Smooth muscle cell (in vitro differentiated cells): Measurements from ENCODE around the gene ADTRP. TPM values are rescaled to one million over a fixed set of nuclear protein-coding genes. Genes with fewer than 3 reads are reported as not detected.

Source experiments
- DNase-seq: peaks from one replicate; lab custom pipeline; 2025; ENCODE audit not compliant: unreplicated experiment; lab: John Stamatoyannopoulos, UW
- H2AFZ ChIP-seq: fragments of 200-600 bp; sonication (generic); 2 replicates; pipeline ENCODE4 v1.6.0; 2016; ENCODE audit warnings: antibody characterized with exemption, low read depth, mild to moderate bottlenecking
- H3F3A ChIP-seq: fragments of 200-600 bp; sonication (generic); 2 replicates; pipeline ENCODE4 v1.6.0; 2017; ENCODE audit warnings: antibody characterized with exemption, low read depth
- H3K27ac ChIP-seq: fragments of 200-600 bp; sonication (generic); 2 replicates; pipeline ENCODE4 v1.5.1; 2016; ENCODE audit warnings: low read depth, mild to moderate bottlenecking
- H3K27me3 ChIP-seq: fragments of 200-600 bp; sonication (generic); 2 replicates; pipeline ENCODE4 v1.6.1; 2016; ENCODE audit warnings: low read depth, mild to moderate bottlenecking
- H3K36me3 ChIP-seq: fragments of 200-600 bp; sonication (generic); 2 replicates; pipeline ENCODE4 v1.5.1; 2016; ENCODE audit warnings: low read depth
- H3K4me1 ChIP-seq: fragments of 200-600 bp; sonication (generic); 2 replicates; pipeline ENCODE4 v1.5.1; 2016; ENCODE audit warnings: low read depth
- H3K4me2 ChIP-seq: fragments of 200-600 bp; sonication (generic); 2 replicates; pipeline ENCODE4 v1.6.0; 2016; ENCODE audit warnings: mild to moderate bottlenecking
- H3K4me3 ChIP-seq: fragments of 200-600 bp; sonication (generic); 2 replicates; pipeline ENCODE4 v1.5.1; 2016; ENCODE audit warnings: mild to moderate bottlenecking
- H3K79me2 ChIP-seq: fragments of 200-600 bp; sonication (generic); 2 replicates; pipeline ENCODE4 v1.6.0; 2016; ENCODE audit warnings: low read depth, mild to moderate bottlenecking
- H3K9ac ChIP-seq: fragments of 200-600 bp; sonication (generic); 2 replicates; pipeline ENCODE4 v1.6.0; 2016; ENCODE audit warnings: low read depth
- H3K9me3 ChIP-seq: fragments of 200-600 bp; sonication (generic); replicated peaks from 2 replicates; pipeline ENCODE4 v1.5.1; 2016; ENCODE audit warnings: low read depth
- H4K20me1 ChIP-seq: fragments of 200-600 bp; sonication (generic); 2 replicates; pipeline ENCODE4 v1.6.0; 2016; ENCODE audit warnings: low read depth
- WGBS: methylation state at CpG from one replicate; pipeline ENCODE4 v1.1.7; 2016; ENCODE audit warnings: low lambda C conversion rate; 5-methylcytosine and 5-hydroxymethylcytosine counted together
- polyA plus RNA-seq: library from polyadenylated mRNA; unstranded; fragments of >200 nt; fragmentation: Nextera tagmentation; extraction: Ambion mirVana; gene quantifications from 2 replicates; pipeline ENCODE4 v1.2.1, GENCODE V29; 2016
- total RNA-seq: library from RNA; depleted of rRNA; stranded (reverse); fragments of >200 nt; gene quantifications from 2 replicates; pipeline ENCODE4 v1.2.3, GENCODE V29; 2014
- TF ChIP-seq, protein P1 (sequence below): fragments of 200-600 bp; sonication (generic); IDR thresholded peaks from 2 replicates; pipeline ENCODE4 v1.5.1; 2017; ENCODE audit warnings: borderline replicate concordance, mild to moderate bottlenecking, antibody characterized with exemption; ENCODE audit not compliant: insufficient read depth, poor library complexity, severe bottlenecking

ADTRP gene
- total and polyA plus RNA-seq, 2 experiments from 2014 or later, result 0.67 to 1.1 TPM

GRCh38 chr6:11705483-11705882 lies 73.1 kb downstream of the ADTRP start:
- TF ChIP-seq, protein P1, sequence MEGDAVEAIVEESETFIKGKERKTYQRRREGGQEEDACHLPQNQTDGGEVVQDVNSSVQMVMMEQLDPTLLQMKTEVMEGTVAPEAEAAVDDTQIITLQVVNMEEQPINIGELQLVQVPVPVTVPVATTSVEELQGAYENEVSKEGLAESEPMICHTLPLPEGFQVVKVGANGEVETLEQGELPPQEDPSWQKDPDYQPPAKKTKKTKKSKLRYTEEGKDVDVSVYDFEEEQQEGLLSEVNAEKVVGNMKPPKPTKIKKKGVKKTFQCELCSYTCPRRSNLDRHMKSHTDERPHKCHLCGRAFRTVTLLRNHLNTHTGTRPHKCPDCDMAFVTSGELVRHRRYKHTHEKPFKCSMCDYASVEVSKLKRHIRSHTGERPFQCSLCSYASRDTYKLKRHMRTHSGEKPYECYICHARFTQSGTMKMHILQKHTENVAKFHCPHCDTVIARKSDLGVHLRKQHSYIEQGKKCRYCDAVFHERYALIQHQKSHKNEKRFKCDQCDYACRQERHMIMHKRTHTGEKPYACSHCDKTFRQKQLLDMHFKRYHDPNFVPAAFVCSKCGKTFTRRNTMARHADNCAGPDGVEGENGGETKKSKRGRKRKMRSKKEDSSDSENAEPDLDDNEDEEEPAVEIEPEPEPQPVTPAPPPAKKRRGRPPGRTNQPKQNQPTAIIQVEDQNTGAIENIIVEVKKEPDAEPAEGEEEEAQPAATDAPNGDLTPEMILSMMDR, result no peak
- Histone ChIP-seq H4K20me1 (no peaks in the 10 kb centered on the region), H2AFZ (no peak overlapping the region), H3K4me2 (no peak overlapping the region), H3K4me1 (peaks cover 1% of the 10 kb centered on the region), H3K9ac (no peak overlapping the region), H3K79me2 (no peaks in the 10 kb centered on the region), H3K4me3 (no peak overlapping the region), H3K36me3 (no peaks in the 10 kb centered on the region), H3K27me3 (no peaks in the 10 kb centered on the region), H3F3A (no peaks in the 10 kb centered on the region), H3K27ac (no peak overlapping the region), H3K9me3 (no peaks in the 10 kb centered on the region)
- DNase-seq, result no peak
- WGBS, result 99% methylated on average over 4 of the region's 4 CpGs

GRCh38 chr6:11705069-11705468 lies 73.5 kb downstream of the ADTRP start:
- no peaks in the 10 kb centered on the region for H3K4me1 ChIP-seq
- H4K20me1 ChIP-seq, result no peaks in the 10 kb centered on the region
- no peak overlapping the region for H3K4me3 ChIP-seq
- no peak overlapping the region for H3K9ac ChIP-seq
- TF ChIP-seq, protein P1, result no peak
- 98% methylated on average over 7 of the region's 7 CpGs for WGBS
- H3F3A ChIP-seq, result no peaks in the 10 kb centered on the region
- no peak overlapping the region for H2AFZ ChIP-seq
- no peak overlapping the region for H3K4me2 ChIP-seq
- no peaks in the 10 kb centered on the region for H3K27me3 ChIP-seq
- DNase-seq, result no peak
- H3K79me2 ChIP-seq, result no peaks in the 10 kb centered on the region
- H3K36me3 ChIP-seq, result no peaks in the 10 kb centered on the region
- no peak overlapping the region for H3K27ac ChIP-seq
- no peaks in the 10 kb centered on the region for H3K9me3 ChIP-seq

DNA sequence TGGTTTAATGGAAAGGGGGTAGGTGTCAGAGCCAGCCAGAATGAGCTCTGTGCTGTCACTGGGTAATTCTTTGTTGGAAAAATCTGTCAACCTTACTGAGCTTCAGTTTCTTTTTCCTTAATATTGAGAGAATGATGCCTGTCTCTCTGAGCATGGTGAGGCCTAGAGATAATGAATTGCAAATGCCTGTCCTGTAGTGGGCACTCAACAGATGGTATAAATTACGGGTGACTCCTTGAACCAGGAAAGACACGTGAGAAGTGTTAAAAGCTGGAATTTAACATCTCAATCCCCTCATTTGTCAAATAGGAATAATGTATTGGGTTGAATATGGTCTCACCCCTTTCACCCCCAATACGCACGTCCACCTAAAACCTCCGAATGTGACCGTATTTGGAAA lies 74.9 kb downstream of the ADTRP start:
- no peak overlapping the region for H3K4me3 ChIP-seq
- no peaks in the 10 kb centered on the region for H3K79me2 ChIP-seq
- H3K9ac ChIP-seq, result no peak overlapping the region
- H3F3A ChIP-seq, result no peaks in the 10 kb centered on the region
- WGBS, result 88% methylated on average over 6 of the region's 6 CpGs
- no peaks in the 10 kb centered on the region for H4K20me1 ChIP-seq
- no peaks in the 10 kb centered on the region for H3K9me3 ChIP-seq
- DNase-seq, result no peak
- H3K4me2 ChIP-seq, result no peak overlapping the region
- H3K36me3 ChIP-seq, result no peaks in the 10 kb centered on the region
- H3K27me3 ChIP-seq, result no peaks in the 10 kb centered on the region
- TF ChIP-seq, protein P1, result no peak
- H3K4me1 ChIP-seq, result no peaks in the 10 kb centered on the region
- H3K27ac ChIP-seq, result no peak overlapping the region
- H2AFZ ChIP-seq, result no peak overlapping the region

DNA sequence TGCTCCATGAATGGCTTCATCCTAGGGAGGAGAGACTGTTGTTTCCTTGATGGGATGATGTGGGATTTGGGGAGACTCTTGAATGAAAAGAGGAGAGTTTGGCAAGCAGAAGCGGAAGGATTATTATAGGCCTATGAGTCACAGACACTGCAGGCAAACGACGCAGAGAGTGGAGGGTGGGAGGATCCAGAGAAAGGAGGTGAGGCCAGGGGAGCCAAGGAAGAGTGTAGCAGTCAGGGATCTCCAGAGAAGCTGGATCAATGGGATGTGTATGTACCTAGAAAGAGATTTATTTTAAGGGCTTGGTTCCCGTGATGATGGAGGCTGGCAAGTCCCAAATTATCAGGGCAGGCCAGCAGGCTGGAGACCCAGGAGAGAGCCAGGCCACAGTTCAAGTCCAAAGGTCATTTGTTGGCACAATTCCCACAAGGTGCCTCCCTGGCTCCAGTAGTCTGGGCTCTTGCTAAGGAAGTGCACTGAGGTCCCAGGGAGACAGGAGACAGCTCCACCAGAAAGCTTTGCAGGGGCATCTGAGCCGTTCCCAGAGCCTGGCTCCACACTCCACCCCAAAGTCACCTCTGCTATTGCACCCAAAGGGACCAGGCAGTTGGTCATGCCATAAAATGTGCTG lies 76.0 kb downstream of the ADTRP start:
- DNase-seq, result no peak
- H3K27me3 ChIP-seq, result no peaks in the 10 kb centered on the region
- no peaks in the 10 kb centered on the region for H3K4me1 ChIP-seq
- no peaks in the 10 kb centered on the region for H3F3A ChIP-seq
- TF ChIP-seq, protein P1, result no peak
- H3K4me3 ChIP-seq, result no peak overlapping the region
- no peaks in the 10 kb centered on the region for H3K79me2 ChIP-seq
- no peak overlapping the region for H2AFZ ChIP-seq
- no peak overlapping the region for H3K9ac ChIP-seq
- no peaks in the 10 kb centered on the region for H3K9me3 ChIP-seq
- no peaks in the 10 kb centered on the region for H4K20me1 ChIP-seq
- H3K4me2 ChIP-seq, result peak overlapping the region; percentile 20
- no peaks in the 10 kb centered on the region for H3K36me3 ChIP-seq
- 42% methylated on average over 5 of the region's 5 CpGs for WGBS
- peak overlapping the region; percentile 42 for H3K27ac ChIP-seq
